SU-DHL-6 (cell line): ENCODE data around the gene POC1B.

Experiments used
- CTCF ChIP-seq: fragments of 200-600 bp; sonication (generic); IDR thresholded peaks from one replicate; pipeline ENCODE4 v1.5.1; 2017; ENCODE audit warnings: antibody characterized with exemption, mild to moderate bottlenecking, low read length, moderate library complexity; ENCODE audit not compliant: insufficient read depth, poor library complexity, severe bottlenecking
- EZH2phosphoT487 ChIP-seq: fragments of 200-600 bp; sonication (generic), shearing (Covaris generic); conservative IDR thresholded peaks from 2 replicates; pipeline ENCODE4 v1.6.1; 2018; ENCODE audit warnings: mild to moderate bottlenecking, antibody characterized with exemption, low read length, moderate library complexity, mixed read lengths

GRCh38 chr12:89418228-89418910 is 107.5 kb downstream of the POC1B start:
- no peak for TF ChIP-seq CTCF
- TF ChIP-seq EZH2phosphoT487 = no peak
